PC-9 (cell line): ENCODE results near the gene HES1.

Experiments used
- CTCF ChIP-seq: fragments of 200-600 bp; sonication (generic); conservative IDR thresholded peaks from 2 replicates; pipeline ENCODE4 v1.6.1; 2017; ENCODE audit warnings: mixed run types, antibody characterized with exemption, mild to moderate bottlenecking, moderate library complexity
- EZH2 ChIP-seq: fragments of 200-600 bp; sonication (generic); IDR thresholded peaks from 2 replicates; pipeline ENCODE4 v1.8.0; 2017; ENCODE audit warnings: antibody characterized with exemption, low read depth

- TF ChIP-seq CTCF (no peak), EZH2 (no peak)
Observed at GRCh38 chr3:194133661-194134230, 2.2 kb upstream of the HES1 start.
